ENCODE results near the gene TTC33.

DNA sequence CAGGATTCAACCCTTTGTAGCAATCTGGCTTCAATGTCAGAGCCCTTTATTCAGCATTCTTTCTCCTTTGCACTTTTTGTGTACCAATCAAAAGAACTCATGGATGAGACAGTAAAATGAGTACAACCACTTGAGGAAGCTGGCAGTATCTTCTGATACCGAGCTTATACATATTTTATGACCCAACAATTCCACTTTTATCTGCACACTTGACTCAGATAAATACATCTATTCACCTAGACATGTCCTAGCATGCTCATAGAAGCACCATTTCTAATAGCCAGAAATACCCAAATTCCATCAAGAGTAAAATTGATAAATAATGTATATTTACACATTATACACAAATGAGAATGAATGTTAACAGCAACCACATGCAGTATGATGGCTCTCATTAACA lies 187.2 kb downstream of the TTC33 start:
- TF ChIP-seq, protein P1, sequence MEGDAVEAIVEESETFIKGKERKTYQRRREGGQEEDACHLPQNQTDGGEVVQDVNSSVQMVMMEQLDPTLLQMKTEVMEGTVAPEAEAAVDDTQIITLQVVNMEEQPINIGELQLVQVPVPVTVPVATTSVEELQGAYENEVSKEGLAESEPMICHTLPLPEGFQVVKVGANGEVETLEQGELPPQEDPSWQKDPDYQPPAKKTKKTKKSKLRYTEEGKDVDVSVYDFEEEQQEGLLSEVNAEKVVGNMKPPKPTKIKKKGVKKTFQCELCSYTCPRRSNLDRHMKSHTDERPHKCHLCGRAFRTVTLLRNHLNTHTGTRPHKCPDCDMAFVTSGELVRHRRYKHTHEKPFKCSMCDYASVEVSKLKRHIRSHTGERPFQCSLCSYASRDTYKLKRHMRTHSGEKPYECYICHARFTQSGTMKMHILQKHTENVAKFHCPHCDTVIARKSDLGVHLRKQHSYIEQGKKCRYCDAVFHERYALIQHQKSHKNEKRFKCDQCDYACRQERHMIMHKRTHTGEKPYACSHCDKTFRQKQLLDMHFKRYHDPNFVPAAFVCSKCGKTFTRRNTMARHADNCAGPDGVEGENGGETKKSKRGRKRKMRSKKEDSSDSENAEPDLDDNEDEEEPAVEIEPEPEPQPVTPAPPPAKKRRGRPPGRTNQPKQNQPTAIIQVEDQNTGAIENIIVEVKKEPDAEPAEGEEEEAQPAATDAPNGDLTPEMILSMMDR (IDR thresholded peaks at IDR 0.05) = no peak
- TF ChIP-seq EZH2 (IDR thresholded peaks at IDR 0.05; ENCODE audit: borderline replicate concordance, insufficient read depth, low read depth, low read length, poor library complexity, severe bottlenecking) = no peak
